ENCODE measurements around the gene SGMS2. TPM values are rescaled to one million over a fixed set of nuclear protein-coding genes. Genes with fewer than 3 reads are reported as not detected.

SGMS2 gene
- polyA plus RNA-seq, 3 donors = 20.8 to 32.7 (median 23.0) TPM

DNA sequence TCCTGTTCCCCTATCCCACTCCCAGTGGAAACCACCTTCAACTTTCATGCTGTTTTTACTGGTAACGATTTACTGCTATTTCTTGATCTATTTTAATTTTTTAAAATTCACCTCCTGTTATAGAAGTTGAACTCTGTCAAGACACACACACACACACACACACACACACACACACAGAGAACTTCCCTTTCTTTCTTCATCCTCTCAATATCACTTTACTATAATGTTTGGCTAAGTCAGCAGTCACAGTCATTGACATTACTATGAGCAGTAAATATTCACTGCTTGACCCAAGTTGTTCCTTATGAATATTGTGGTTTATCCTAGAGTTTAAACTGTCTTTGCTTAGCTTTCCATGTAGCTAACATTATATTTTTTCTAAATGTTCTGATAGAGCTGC, 24.0 kb upstream of the SGMS2 start:
- peak overlapping the region in 1 of 3 experiments; percentile 74 for H3K4me3 ChIP-seq (replicated peaks in 1 of 3; ENCODE audit: low read depth in 2 of 3, low read length in 3 of 3)
- H3K79me2 ChIP-seq (ENCODE audit: insufficient read depth, low read length) = no peaks in the 10 kb centered on the region
- TF ChIP-seq CTCF (IDR thresholded peaks at IDR 0.05) = no peak
- no peaks in the 10 kb centered on the region for H3K27me3 ChIP-seq (ENCODE audit: control insufficient read depth in 2 of 2, insufficient read depth in 2 of 2, low read length in 2 of 2)
- no peaks in the 10 kb centered on the region for H3K9me3 ChIP-seq (replicated peaks in 1 of 2; ENCODE audit: control insufficient read depth in 1 of 2, insufficient read depth in 1 of 2, low read length in 2 of 2)
- H3K9me3 Mint-ChIP-seq = peaks cover 0 to 3% (median 0%) of the 10 kb centered on the region in 7 donors
- intact Hi-C loops (cut with micrococcal nuclease) = no loop called here
- WGBS (ENCODE audit: insufficient coverage) = no CpG with 5 or more reads among the region's 1 CpG
- peak; percentile 56 to 63 (median 59) for DNase-seq
- H3K4me2 ChIP-seq (replicated peaks; ENCODE audit: extremely low read depth, low read length, poor library complexity, severe bottlenecking) = peak overlapping the region; percentile 71
- H3K27ac ChIP-seq (ENCODE audit: low read depth in 1 of 2, low read length in 2 of 2) = peak overlapping the region in 1 of 2 donors; percentile 74
- H3K9ac ChIP-seq (ENCODE audit: insufficient read depth, low read length, poor library complexity, severe bottlenecking) = no peak overlapping the region
- no peaks in the 10 kb centered on the region for H3K36me3 ChIP-seq (replicated peaks in 1 of 2; ENCODE audit: control insufficient read depth in 1 of 2, insufficient read depth in 2 of 2, low read length in 2 of 2)
- H3K4me1 Mint-ChIP-seq = peaks cover 26% of the 10 kb centered on the region
- H4K20me1 ChIP-seq (ENCODE audit: insufficient read depth, low read length) = no peaks in the 10 kb centered on the region
- peak overlapping the region in 6 of 7 donors; percentile 18 to 82 (median 76) for H3K27ac Mint-ChIP-seq
- peaks cover 23 to 27% of the 10 kb centered on the region in 2 donors for H3K4me1 ChIP-seq (ENCODE audit: control insufficient read depth in 1 of 2, insufficient read depth in 2 of 2, low read length in 2 of 2)
- no peaks in the 10 kb centered on the region for H3K36me3 Mint-ChIP-seq
- peak overlapping the region; percentile 43 to 64 for H3K4me3 Mint-ChIP-seq
- no peak overlapping the region for H2AFZ ChIP-seq (ENCODE audit: insufficient read depth, low read depth, low read length, poor library complexity, severe bottlenecking)
- peaks cover 0 to 5% (median 0%) of the 10 kb centered on the region in 3 donors for H3K27me3 Mint-ChIP-seq (ENCODE audit: low read depth in 3 of 3)

DNA sequence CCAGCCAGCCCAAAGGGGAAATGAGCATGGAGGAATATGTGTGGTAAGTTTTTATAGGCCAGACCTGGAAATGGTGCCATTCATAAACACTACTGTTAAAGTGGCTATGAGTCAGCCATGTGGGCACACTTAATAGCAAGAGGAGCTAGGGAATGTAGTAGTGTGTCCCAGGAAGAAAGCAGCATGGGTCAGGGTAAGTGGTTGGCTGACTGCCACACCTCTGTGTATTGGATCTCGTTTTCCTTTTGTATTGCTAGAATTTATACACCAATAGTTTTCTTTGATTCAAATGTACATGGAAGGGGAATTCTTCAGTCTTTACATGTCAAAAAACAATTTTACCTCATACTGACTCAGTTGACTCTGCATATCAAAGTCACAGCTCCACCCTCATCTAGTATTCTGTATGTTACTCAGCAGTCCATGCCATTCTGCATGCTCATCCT, 22.9 kb upstream of the SGMS2 start:
- Mint-ChIP-seq H3K27me3 (ENCODE audit: low read depth in 3 of 3) (peaks cover 0 to 5% (median 0%) of the 10 kb centered on the region in 3 donors), H3K27ac (no peak overlapping the region)
- H3K4me2 ChIP-seq (replicated peaks; ENCODE audit: extremely low read depth, low read length, poor library complexity, severe bottlenecking) = no peak overlapping the region

More for the DNA sequence above, 22.9 kb upstream of the SGMS2 start:
- no peak overlapping the region for H3K4me3 ChIP-seq (replicated peaks in 1 of 3; ENCODE audit: low read depth in 2 of 3, low read length in 3 of 3)
- no peak for DNase-seq
- H4K20me1 ChIP-seq (ENCODE audit: insufficient read depth, low read length) = no peaks in the 10 kb centered on the region
- Mint-ChIP-seq H3K4me1 (peaks cover 26% of the 10 kb centered on the region), H3K36me3 (no peaks in the 10 kb centered on the region), H3K9me3 (peaks cover 0 to 3% (median 0%) of the 10 kb centered on the region in 7 donors), H3K4me3 (no peak overlapping the region)
- no peak overlapping the region for H2AFZ ChIP-seq (ENCODE audit: insufficient read depth, low read depth, low read length, poor library complexity, severe bottlenecking)
- no peaks in the 10 kb centered on the region for H3K36me3 ChIP-seq (replicated peaks in 1 of 2; ENCODE audit: control insufficient read depth in 1 of 2, insufficient read depth in 2 of 2, low read length in 2 of 2)
- no CpG with 5 or more reads among the region's 1 CpG for WGBS (ENCODE audit: insufficient coverage)
- intact Hi-C loops (cut with micrococcal nuclease) = no loop called here
- H3K9ac ChIP-seq (ENCODE audit: insufficient read depth, low read length, poor library complexity, severe bottlenecking) = no peak overlapping the region
- H3K27me3 ChIP-seq (ENCODE audit: control insufficient read depth in 2 of 2, insufficient read depth in 2 of 2, low read length in 2 of 2) = no peaks in the 10 kb centered on the region
- no peak for TF ChIP-seq CTCF (IDR thresholded peaks at IDR 0.05)
- H3K9me3 ChIP-seq (replicated peaks in 1 of 2; ENCODE audit: control insufficient read depth in 1 of 2, insufficient read depth in 1 of 2, low read length in 2 of 2) = no peaks in the 10 kb centered on the region
- no peak overlapping the region for H3K27ac ChIP-seq (ENCODE audit: low read depth in 1 of 2, low read length in 2 of 2)
- H3K79me2 ChIP-seq (ENCODE audit: insufficient read depth, low read length) = no peaks in the 10 kb centered on the region
- peaks cover 23 to 27% of the 10 kb centered on the region in 2 donors for H3K4me1 ChIP-seq (ENCODE audit: control insufficient read depth in 1 of 2, insufficient read depth in 2 of 2, low read length in 2 of 2)

Data from CD14-positive monocyte (primary cell).